Sigmoid colon (tissue), 7 donors: Measurements from ENCODE around the gene PLG. TPM values are rescaled to one million over a fixed set of nuclear protein-coding genes. Genes with fewer than 3 reads are reported as not detected.
"Not testable (repeated sequence)": the region's sequence is repeated elsewhere in the genome, so short reads cannot be mapped to it uniquely, and the experiment has no call there.

Experiments used
- DNase-seq: peaks from one replicate; pipeline ENCODE4 v3.0.0-alpha.2; 2019
- H3K27ac ChIP-seq, 4 donors: fragments of 200-600 bp; sonication (generic); one replicate each; pipeline ENCODE4 v1.5.1; 2016 to 2019; ENCODE audit warnings: mild to moderate bottlenecking in 1 of 4
- H3K27me3 ChIP-seq, 3 donors: fragments of 200-600 bp; sonication (generic); one replicate each; pipeline ENCODE4 v1.5.1; 2019; ENCODE audit warnings: mild to moderate bottlenecking in 1 of 3
- H3K36me3 ChIP-seq, 4 donors: fragments of 200-600 bp; sonication (generic); one replicate each; pipeline ENCODE4 v1.5.1; 2016 to 2019
- H3K4me1 ChIP-seq, 4 donors: fragments of 200-600 bp; sonication (generic); one replicate each; pipeline ENCODE4 v1.5.1; 2017 to 2019
- H3K4me3 ChIP-seq, 4 donors: fragments of 200-600 bp; sonication (generic); one replicate each; pipeline ENCODE4 v1.5.1; 2017 to 2019; ENCODE audit warnings: mild to moderate bottlenecking in 2 of 4, moderate library complexity in 1 of 4
- H3K9me3 ChIP-seq, 4 donors: fragments of 200-600 bp in 3 of 4; sonication (generic) in 3 of 4; one replicate each; pipeline versions ENCODE4 v1.5.1 to v1.6.1; 2013 to 2019
- EP300 ChIP-seq, 4 donors: sonication (generic); formaldehyde crosslinking; IDR thresholded peaks; one replicate each; pipeline ENCODE4 v1.6.1; 2017; ENCODE audit warnings: antibody characterized with exemption in 4 of 4
- POLR2A ChIP-seq, 2 donors: fragments of 450-650 bp; IDR thresholded peaks; one replicate each; pipeline ENCODE4 v1.6.1; 2016; ENCODE audit warnings: antibody characterized with exemption in 2 of 2, mild to moderate bottlenecking in 2 of 2, moderate library complexity in 2 of 2
- POLR2AphosphoS5 ChIP-seq, 4 donors: sonication (generic); formaldehyde crosslinking; IDR thresholded peaks; one replicate each; pipeline ENCODE4 v1.6.1; 2017; ENCODE audit warnings: antibody characterized with exemption in 4 of 4
- WGBS, 2 donors: extraction: QIAGEN DNeasy Blood & Tissue Kit; methylation state at CpG; one replicate each; pipeline ENCODE4 v1.1.7; 2013; 5-methylcytosine and 5-hydroxymethylcytosine counted together
- intact Hi-C: fragments of 100-400 bp; cut with DNase I; formaldehyde crosslinking; loops from one replicate; pipeline ENCODE4 v1.15.1; 2023
- polyA plus RNA-seq, 3 donors: library from polyadenylated mRNA; stranded (reverse); fragments of 200-250 nt; gene quantifications; one replicate each; pipeline ENCODE4 v1.2.3, GENCODE V29; 2013
- total RNA-seq, 4 donors: library from RNA; depleted of rRNA; stranded (reverse); fragments of >200 nt; gene quantifications; one replicate each; pipeline ENCODE4 v1.1.0, GENCODE V29; 2016
- TF ChIP-seq, protein P1 (sequence below), 4 experiments: fragments of 450-650 bp in 3 of 4; fragments of 200-600 bp in 1 of 4; IDR thresholded peaks; one replicate each; pipeline ENCODE4 v1.5.1; 2016 to 2019; ENCODE audit warnings: antibody characterized with exemption in 4 of 4, mild to moderate bottlenecking in 3 of 4, moderate library complexity in 2 of 4
- donor health status: healthy with polysubstance abuse.
- donor health status: Bipolar disorder and iron deficiency.
- donor health status: healthy.

The PLG gene
- total and polyA plus RNA-seq, 7 donors, result 0.04 TPM; not detected in 6

DNA sequence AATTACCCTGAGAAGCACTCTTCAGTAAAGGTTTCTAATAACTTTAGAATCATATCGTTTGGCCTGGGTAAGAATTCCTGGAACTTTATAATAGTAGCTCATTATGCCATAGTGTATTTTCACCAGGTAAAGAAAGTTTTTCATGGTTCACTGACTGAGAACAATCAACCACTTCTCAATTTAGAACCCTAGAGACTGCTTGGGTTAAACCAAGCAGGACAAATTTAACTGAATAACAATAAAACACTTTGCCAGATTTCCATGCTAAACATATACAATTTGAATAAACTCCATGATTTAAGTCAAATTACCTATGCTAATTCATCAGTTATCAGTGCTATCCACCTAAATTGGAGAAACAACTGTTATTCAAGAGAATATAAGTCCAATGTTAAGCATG, 99.4 kb downstream of the PLG start:
- Histone ChIP-seq H3K27ac (no peak overlapping the region), H3K4me3 (no peak overlapping the region), H3K36me3 (no peaks in the 10 kb centered on the region), H3K4me1 (no peaks in the 10 kb centered on the region), H3K9me3 (peaks cover 0 to 5% (median 0%) of the 10 kb centered on the region in 4 donors), H3K27me3 (no peaks in the 10 kb centered on the region)
- no peak for DNase-seq
- 40 to 57% methylated on average over 1 of the region's 1 CpG for WGBS, 2 donors
- TF ChIP-seq EP300 (IDR thresholded peaks at IDR 0.05) (no peak), POLR2AphosphoS5 (IDR thresholded peaks at IDR 0.05) (no peak), POLR2A (IDR thresholded peaks at IDR 0.05) (no peak)
- TF ChIP-seq, protein P1, sequence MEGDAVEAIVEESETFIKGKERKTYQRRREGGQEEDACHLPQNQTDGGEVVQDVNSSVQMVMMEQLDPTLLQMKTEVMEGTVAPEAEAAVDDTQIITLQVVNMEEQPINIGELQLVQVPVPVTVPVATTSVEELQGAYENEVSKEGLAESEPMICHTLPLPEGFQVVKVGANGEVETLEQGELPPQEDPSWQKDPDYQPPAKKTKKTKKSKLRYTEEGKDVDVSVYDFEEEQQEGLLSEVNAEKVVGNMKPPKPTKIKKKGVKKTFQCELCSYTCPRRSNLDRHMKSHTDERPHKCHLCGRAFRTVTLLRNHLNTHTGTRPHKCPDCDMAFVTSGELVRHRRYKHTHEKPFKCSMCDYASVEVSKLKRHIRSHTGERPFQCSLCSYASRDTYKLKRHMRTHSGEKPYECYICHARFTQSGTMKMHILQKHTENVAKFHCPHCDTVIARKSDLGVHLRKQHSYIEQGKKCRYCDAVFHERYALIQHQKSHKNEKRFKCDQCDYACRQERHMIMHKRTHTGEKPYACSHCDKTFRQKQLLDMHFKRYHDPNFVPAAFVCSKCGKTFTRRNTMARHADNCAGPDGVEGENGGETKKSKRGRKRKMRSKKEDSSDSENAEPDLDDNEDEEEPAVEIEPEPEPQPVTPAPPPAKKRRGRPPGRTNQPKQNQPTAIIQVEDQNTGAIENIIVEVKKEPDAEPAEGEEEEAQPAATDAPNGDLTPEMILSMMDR (IDR thresholded peaks at IDR 0.05), result no peak
- intact Hi-C loops, result no loop called here

GRCh38 chr6:160802049-160802448, 100.0 kb downstream of the PLG start:
- 74 to 79% methylated on average over 3 of the region's 3 CpGs for WGBS, 2 donors
- DNase-seq, result not testable (repeated sequence)

More at GRCh38 chr6:160802049-160802448, 100.0 kb downstream of the PLG start:
- H3K36me3 ChIP-seq, H3K4me1 ChIP-seq, H3K27me3 ChIP-seq, H3K9me3 ChIP-seq, H3K4me3 ChIP-seq, intact Hi-C loops, H3K27ac ChIP-seq: not testable (repeated sequence)

Other genes starting within 250 kb of the PLG start
- gene LPA, start 38.0 kb upstream of the PLG start, total RNA-seq, result not detected
- gene LPA, start 38.0 kb upstream of the PLG start, polyA plus RNA-seq, result under 1 TPM in 1 of 3 donors, not detected in 2; 0.01 TPM